Ramos (cell line): ENCODE measurements around the gene PARP6.

ENCODE experiments used
- in situ Hi-C: fragments of 300-500 bp; cut with MboI; formaldehyde crosslinking; loops from one replicate; pipeline ENCODE4 v1.14.3; 2022; ENCODE audit warnings: low sequenced_read_pairs; ENCODE audit not compliant: unreplicated experiment

PARP6 gene

GRCh38 chr15:72235298-72235697 is 37.1 kb downstream of the PARP6 start:
- in situ Hi-C loops: no loop called here

GRCh38 chr15:72233769-72234168 is 38.6 kb downstream of the PARP6 start:
- in situ Hi-C loops: no loop called here

- in situ Hi-C loops: no loop called here
These were observed 40.4 kb downstream of the PARP6 start for GRCh38 chr15:72231833-72232478.

- in situ Hi-C loops: no loop called here
These were observed 41.1 kb downstream of the PARP6 start, which contains the start of gene PKM for GRCh38 chr15:72231066-72231832. Gene PKM (minus strand): TSS chr15:72231190. CDS start chr15:72219097, 12,093 bp downstream.

- in situ Hi-C loops: no loop called here
These were observed 41.9 kb downstream of the PARP6 start for GRCh38 chr15:72230197-72231065.

- in situ Hi-C loops: no loop called here
These were observed 42.5 kb downstream of the PARP6 start for GRCh38 chr15:72229947-72230196.

- in situ Hi-C loops: no loop called here
These were observed 43.0 kb downstream of the PARP6 start for GRCh38 chr15:72229076-72229946.

GRCh38 chr15:72227720-72228119 is 44.6 kb downstream of the PARP6 start:
- in situ Hi-C loops: no loop called here

GRCh38 chr15:72227192-72227586 is 45.2 kb downstream of the PARP6 start:
- in situ Hi-C loops: no loop called here

- in situ Hi-C loops: no loop called here
These were observed 49.1 kb downstream of the PARP6 start for GRCh38 chr15:72223278-72223677.

GRCh38 chr15:72222393-72222792 is 50.0 kb downstream of the PARP6 start:
- in situ Hi-C loops: no loop called here

- in situ Hi-C loops: no loop called here
These were observed 51.7 kb downstream of the PARP6 start for GRCh38 chr15:72220687-72221086.

GRCh38 chr15:72217216-72217615 is 55.1 kb downstream of the PARP6 start:
- in situ Hi-C loops: no loop called here

- in situ Hi-C loops: no loop called here
These were observed 56.3 kb downstream of the PARP6 start for GRCh38 chr15:72216079-72216478.

- in situ Hi-C loops: no loop called here
These were observed 64.7 kb downstream of the PARP6 start for GRCh38 chr15:72207558-72208085.

GRCh38 chr15:72206677-72207000 is 65.7 kb downstream of the PARP6 start:
- in situ Hi-C loops: no loop called here

GRCh38 chr15:72205896-72206676 is 66.3 kb downstream of the PARP6 start:
- in situ Hi-C loops: no loop called here

GRCh38 chr15:72205273-72205672 is 67.1 kb downstream of the PARP6 start:
- in situ Hi-C loops: no loop called here

GRCh38 chr15:72203507-72203837 is 68.9 kb downstream of the PARP6 start:
- in situ Hi-C loops: no loop called here
